Stimulated activated CD8-positive, alpha-beta memory T cell treated with anti-CD3 and anti-CD28 coated beads, Interleukin-2, amount 100 ng/mL, for 1 hour (primary cell): ENCODE measurements around the gene RALGDS.

Experiments
- DNase-seq, 2 donors: peaks; one replicate each; pipeline ENCODE4 v3.0.0-alpha.2; 2020; ENCODE audit warnings: low read depth in 2 of 2

Gene RALGDS

DNA sequence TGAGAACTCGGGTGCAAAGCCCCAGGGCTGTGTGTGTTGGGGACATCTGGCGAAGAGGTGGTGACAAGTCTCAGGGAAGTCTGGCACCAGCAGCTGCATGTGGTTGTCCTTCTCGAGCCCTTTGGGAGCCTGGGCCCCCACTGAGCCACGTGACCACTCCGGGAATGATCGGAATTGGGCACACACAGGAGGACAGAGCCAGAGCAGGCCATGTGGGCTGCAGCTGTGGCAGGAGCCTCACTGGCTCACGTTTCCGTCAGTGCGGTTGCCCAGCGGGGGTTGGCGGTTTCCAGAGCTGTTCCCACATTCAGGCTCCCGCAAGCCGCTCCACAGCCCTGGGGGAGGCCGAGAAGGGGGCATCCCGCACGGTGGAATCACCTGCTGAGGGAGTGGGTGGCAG is 66.1 kb downstream of the RALGDS start:
- no peak for DNase-seq

DNA sequence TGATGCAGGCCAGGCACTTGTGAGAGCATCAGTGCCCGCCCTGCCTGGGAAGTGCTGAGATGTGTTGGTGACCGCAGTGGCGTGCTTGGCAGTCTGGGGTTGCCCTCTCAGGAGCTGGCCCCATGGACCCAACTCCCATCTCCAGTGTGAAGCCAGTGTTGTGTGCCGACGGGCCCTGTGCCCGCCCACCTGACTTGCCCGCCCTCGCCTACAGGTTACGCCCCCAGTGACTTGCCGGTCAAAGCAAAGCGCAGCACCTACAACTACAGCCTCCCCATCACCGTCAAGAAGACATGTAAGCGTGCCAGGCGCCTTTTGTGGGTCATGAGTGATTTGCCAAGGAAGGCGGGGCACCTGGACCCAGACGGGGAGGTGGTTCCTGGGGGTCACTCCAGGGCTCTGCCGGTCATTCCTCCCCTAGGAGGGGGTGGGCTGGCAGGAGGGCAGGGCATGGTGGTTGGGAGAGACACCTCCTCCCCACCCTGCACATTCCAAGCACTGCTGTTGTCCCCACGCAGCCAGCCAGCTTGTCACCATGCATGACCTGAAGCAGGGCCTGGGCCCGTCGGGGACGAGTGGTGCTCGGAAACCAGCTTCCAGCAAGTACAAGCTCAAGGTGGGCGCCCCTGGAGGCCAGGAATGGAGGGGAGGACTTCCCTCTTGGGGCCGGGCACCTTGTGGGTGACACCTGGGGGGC is 66.7 kb downstream of the RALGDS start:
- no peak for DNase-seq

DNA sequence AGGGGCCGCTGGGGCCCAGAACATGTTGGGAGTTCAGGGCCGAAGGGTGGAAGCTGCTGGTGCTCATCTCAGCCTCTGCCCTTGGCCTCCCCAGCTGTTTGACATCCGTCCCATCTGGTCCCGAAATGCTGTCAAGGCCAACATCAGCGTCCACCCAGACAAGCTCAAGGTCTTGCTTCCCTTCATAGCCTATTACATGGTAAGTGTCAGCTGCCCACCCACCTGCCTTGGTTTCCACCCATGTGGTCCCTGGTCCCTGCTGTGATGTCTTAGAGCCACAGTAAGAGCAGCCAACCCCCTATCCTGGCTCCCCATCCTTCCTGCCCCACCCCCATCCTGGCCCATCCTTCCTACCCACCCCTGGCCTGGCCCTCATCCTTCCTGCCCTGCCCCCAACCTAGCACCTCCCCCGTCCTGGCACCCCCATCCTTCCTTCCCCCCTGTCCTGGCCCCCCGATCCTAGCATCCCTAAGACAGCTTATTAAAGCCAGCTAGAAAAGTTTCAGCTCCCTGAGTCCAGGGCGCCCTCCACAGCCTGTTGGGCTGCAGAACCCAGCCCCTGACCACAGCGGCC is 69.0 kb downstream of the RALGDS start:
- DNase-seq: no peak

DNA sequence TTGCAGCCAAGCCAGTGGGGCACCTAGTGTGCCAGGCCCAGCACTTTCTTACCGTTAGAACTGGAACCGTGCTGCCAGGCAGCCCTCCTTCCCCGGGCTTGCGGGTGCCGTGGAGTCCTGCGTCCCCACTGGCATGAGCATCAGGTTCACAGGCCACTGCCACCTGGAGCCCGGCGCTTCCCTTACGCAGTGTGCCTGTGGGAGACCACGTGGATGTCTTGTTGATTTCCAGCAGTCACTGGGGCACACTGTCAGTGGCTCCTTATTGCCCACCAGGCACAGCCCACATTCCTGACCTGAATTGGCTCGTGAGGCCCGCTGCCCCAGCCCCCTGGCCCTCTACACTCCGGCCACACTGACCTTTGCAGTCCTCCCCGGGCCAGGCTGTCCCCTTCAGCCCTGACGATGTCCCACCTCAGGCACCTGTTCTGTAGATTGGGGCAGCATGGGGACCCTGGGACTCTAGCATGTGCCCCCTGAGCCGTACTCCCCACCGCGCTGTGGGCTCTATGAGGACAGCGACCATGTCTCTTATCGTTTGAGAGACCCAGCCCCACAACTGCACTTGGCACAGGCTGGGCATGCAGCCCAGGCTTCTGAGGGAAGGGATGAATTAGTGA is 69.6 kb downstream of the RALGDS start:
- DNase-seq: no peak

DNA sequence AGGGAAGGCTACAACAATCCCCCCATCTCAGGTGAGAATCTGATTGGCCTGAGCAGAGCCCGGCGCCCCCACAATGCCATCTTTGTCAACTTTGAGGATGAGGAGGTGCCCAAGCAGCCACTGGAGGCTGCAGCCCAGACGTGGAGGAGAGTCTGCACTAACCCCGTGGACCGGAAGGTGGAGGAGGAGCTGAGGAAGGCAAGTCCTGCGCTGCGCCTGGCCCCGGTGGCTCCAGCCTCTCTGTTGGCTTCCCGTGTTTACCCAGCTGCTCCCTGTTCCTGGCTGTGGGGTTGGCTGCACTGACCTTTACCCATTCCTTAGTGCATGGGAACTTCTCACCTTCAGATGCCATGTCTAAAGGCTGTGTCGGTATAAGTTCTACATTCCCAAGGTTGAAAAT is 70.3 kb downstream of the RALGDS start:
- DNase-seq: no peak

DNA sequence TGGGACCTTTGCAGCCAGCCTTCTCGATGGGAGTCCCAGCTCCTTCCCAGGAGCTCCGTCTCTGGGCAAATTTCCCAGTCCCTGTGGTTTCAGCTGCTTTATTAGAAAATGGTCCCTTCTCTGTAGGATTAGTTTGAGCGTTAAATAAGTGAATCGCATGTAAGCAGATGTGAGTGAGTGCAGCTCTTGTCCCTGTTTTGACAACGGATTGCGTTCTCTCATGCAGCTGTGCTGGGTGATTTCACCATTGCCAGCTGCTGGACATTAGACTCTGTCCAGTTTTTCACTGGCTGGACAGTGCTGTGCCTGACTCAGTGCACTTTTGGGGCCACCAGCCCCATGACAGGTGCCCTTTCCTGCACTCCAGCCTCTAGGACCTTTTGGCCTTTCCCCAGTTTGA is 70.9 kb downstream of the RALGDS start:
- DNase-seq: no peak

DNA sequence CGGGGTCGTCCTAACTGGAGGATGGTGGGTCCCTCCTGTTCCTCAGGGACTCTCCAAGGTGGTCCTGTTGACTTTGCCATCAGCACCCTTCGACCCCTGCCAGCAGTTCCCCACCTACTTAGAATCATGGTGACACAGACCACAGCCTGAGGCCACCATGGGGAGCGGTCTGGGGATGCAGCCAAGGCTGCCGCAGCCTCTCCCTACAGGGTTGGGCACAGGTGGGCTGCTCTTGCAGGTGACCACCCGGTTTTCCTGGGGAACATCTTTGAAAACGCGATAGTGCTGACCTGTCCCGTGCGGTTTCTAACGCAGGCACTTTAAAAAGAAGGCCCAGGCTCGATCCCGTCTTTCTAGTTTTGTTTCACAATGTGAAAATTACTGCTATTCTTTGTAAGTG is 72.0 kb downstream of the RALGDS start:
- no peak for DNase-seq

DNA sequence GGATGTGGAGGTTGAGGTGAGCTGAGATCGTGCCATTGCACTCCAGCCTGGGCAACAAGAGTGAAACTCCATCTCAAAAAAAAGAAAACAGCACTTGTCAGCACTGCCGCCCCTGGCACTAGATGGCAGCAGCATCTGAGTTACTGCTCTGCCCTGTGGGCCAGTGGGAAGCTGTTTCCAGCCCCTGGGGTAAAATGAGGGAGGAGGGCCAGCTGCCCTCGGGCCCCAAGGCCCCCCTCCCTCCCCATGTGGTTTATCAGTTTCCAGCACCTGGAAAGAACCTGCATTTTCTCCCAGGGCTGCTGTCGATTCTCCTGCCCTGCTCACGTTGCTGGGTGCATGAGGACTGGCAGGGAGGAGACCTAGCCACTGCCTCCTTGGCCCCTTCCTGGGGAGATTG is 72.4 kb downstream of the RALGDS start:
- DNase-seq: no peak
